DOHH2 (cell line): ENCODE results near the gene SVIL.

Source experiments
- EZH2phosphoT487 ChIP-seq: fragments of 200-600 bp; sonication (generic); IDR thresholded peaks from 2 replicates; pipeline ENCODE4 v1.6.1; 2017; ENCODE audit warnings: borderline replicate concordance, mild to moderate bottlenecking, antibody characterized with exemption, low read length, moderate library complexity, mixed read lengths
- TF ChIP-seq, protein P1 (sequence below): fragments of 200-600 bp; sonication (generic); IDR thresholded peaks from one replicate; pipeline ENCODE4 v1.5.1; 2014; ENCODE audit warnings: antibody characterized with exemption, mild to moderate bottlenecking, low read depth, low read length; ENCODE audit not compliant: poor library complexity, severe bottlenecking

- TF ChIP-seq, protein P1, sequence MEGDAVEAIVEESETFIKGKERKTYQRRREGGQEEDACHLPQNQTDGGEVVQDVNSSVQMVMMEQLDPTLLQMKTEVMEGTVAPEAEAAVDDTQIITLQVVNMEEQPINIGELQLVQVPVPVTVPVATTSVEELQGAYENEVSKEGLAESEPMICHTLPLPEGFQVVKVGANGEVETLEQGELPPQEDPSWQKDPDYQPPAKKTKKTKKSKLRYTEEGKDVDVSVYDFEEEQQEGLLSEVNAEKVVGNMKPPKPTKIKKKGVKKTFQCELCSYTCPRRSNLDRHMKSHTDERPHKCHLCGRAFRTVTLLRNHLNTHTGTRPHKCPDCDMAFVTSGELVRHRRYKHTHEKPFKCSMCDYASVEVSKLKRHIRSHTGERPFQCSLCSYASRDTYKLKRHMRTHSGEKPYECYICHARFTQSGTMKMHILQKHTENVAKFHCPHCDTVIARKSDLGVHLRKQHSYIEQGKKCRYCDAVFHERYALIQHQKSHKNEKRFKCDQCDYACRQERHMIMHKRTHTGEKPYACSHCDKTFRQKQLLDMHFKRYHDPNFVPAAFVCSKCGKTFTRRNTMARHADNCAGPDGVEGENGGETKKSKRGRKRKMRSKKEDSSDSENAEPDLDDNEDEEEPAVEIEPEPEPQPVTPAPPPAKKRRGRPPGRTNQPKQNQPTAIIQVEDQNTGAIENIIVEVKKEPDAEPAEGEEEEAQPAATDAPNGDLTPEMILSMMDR: no peak
- TF ChIP-seq EZH2phosphoT487: no peak
These were observed 78.9 kb downstream of the SVIL start for GRCh38 chr10:29555746-29556481.
